K562 (cell line): Measurements from ENCODE around the gene ZNF564. TPM values are rescaled to one million over a fixed set of nuclear protein-coding genes. Genes with fewer than 3 reads are reported as not detected.

Experiments used
- BHLHE40 ChIP-seq: IDR thresholded peaks from 2 replicates; pipeline ENCODE4 v1.6.1; 2011; ENCODE audit warnings: low read length, improper control_type of control experiment
- DEAF1 ChIP-seq: fragments of 450-650 bp; formaldehyde crosslinking; IDR thresholded peaks from 2 replicates; pipeline ENCODE4 v1.4.0; 2020; ENCODE audit warnings: mild to moderate bottlenecking, moderate library complexity
- GTF2B ChIP-seq: IDR thresholded peaks from 2 replicates; pipeline ENCODE4 v1.6.1; 2011; ENCODE audit not compliant: insufficient read length; ENCODE audit errors: extremely low read depth
- GTF2E2 ChIP-seq: fragments of 200-800 bp; sonication (Bioruptor generic); IDR thresholded peaks from 2 replicates; pipeline ENCODE4 v1.6.1; 2016; ENCODE audit warnings: missing genetic modification characterization, missing compliant biosample characterization
- RBBP5 ChIP-seq: fragments of 200-600 bp; sonication (generic); IDR thresholded peaks from 2 replicates; pipeline ENCODE4 v1.6.1; 2012; ENCODE audit warnings: borderline replicate concordance, mild to moderate bottlenecking, low read length, control low read depth, inconsistent platforms; ENCODE audit not compliant: insufficient read depth, poor library complexity, severe bottlenecking
- SLC30A9 ChIP-seq: fragments of 250-450 bp; sonication (Bioruptor Pico); IDR thresholded peaks from 2 replicates; pipeline ENCODE4 v1.8.0; 2022; ENCODE audit warnings: mild to moderate bottlenecking, moderate library complexity
- SNIP1 ChIP-seq: fragments of 450-650 bp; IDR thresholded peaks from 2 replicates; pipeline ENCODE4 v1.7.1; 2017; ENCODE audit warnings: low read depth, mild to moderate bottlenecking
- SRSF9 ChIP-seq: fragments of 200-400 bp; formaldehyde crosslinking; IDR thresholded peaks from 2 replicates; pipeline ENCODE4 v1.6.1; 2017; ENCODE audit warnings: low read depth, low read length, borderline replicate concordance
- ZBTB7A ChIP-seq: IDR thresholded peaks from 2 replicates; pipeline ENCODE4 v1.6.1; 2011; ENCODE audit warnings: low read depth, mild to moderate bottlenecking, low read length, moderate library complexity, borderline replicate concordance; ENCODE audit not compliant: control insufficient read depth
- ZEB2 ChIP-seq: fragments of 450-650 bp; IDR thresholded peaks from 2 replicates; pipeline ENCODE4 v1.6.1; 2016
- ZNF316 ChIP-seq: fragments of 450-650 bp; IDR thresholded peaks from 2 replicates; pipeline ENCODE4 v1.6.1; 2016
- ZNF77 ChIP-seq: fragments of 250-450 bp; sonication (Bioruptor Pico); IDR thresholded peaks from 2 replicates; pipeline ENCODE4 v1.5.0; 2020
- polyA plus RNA-seq, 8 experiments: library from polyadenylated mRNA; depleted of rRNA in 4 of 8; stranded (reverse) in 5 of 8; unstranded in 3 of 8; fragments of >200 nt; fragmentation: Nextera tagmentation in 2 of 8; fragmentation: Illumina TruSeq in 1 of 8; extraction: Ambion mirVana in 2 of 8; extraction: Trizol in 1 of 8; gene quantifications; 2 replicates each; pipeline versions ENCODE4 v1.2.1 to v1.2.3, GENCODE V29; 2011 to 2014; ENCODE audit warnings: inconsistent platforms in 1 of 8, missing spikeins in 1 of 8
- total RNA-seq, 7 experiments: library from RNA; depleted of rRNA in 6 of 7; stranded (reverse); fragments of >200 nt in 6 of 7; fragmentation: Illumina TruSeq in 2 of 7; extraction: Trizol in 2 of 7; gene quantifications; 2 replicates each; pipeline versions ENCODE4 v1.2.1 to v1.2.3, GENCODE V29; 2011 to 2021; ENCODE audit warnings: low replicate concordance in 1 of 7
- TF ChIP-seq, protein P1 (sequence below): fragments of 450-650 bp; formaldehyde crosslinking; IDR thresholded peaks from 2 replicates; pipeline ENCODE4 v1.4.0; 2020; ENCODE audit warnings: mild to moderate bottlenecking, moderate library complexity
- TF ChIP-seq, protein P2 (sequence below), 2 experiments: fragments of 450-650 bp; formaldehyde crosslinking in 1 of 2; IDR thresholded peaks; 2 replicates each; pipeline versions ENCODE4 v1.4.0 to v1.6.1; 2014 to 2020; ENCODE audit warnings: mild to moderate bottlenecking in 2 of 2, borderline replicate concordance in 1 of 2, low read depth in 1 of 2

The ZNF564 gene
- total and polyA plus RNA-seq, 9 of the 15 experiments (the other 6 are each of a cell fraction or from before 2014, with no cell fraction given), result 1.4 to 8.1 (median 5.6) TPM

DNA sequence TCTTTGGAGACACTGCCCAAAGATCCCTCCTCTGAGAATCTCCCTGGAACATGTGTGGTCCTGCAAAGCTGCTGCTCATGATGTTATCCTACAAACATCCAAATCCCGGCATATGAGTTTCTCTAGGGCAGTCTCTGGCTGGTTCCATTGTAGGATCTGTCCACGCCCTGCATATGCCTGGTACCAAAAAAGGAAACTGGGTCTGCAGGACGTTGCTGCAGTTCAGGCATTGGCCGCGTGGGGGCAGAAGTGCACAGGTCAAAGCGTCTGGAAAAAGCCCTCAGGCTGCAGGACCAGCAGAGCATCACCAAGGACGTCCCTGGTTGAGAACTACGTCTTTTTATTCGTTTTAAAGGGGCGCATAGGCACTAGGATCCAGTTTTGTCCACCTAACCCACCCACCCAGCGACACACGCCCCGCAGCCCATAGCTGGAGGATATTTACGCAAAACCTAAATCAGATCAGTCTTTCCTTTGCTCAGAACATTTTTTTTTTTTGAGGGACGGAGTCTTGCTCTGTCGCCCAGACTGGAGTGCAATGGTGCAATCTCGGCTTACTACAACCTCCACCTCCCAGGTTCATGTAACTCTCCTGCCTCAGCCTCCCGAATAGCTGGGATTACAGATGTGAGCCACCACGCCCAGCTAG is 12.9 kb upstream of the ZNF564 start (continued):
- TF ChIP-seq, protein P1, sequence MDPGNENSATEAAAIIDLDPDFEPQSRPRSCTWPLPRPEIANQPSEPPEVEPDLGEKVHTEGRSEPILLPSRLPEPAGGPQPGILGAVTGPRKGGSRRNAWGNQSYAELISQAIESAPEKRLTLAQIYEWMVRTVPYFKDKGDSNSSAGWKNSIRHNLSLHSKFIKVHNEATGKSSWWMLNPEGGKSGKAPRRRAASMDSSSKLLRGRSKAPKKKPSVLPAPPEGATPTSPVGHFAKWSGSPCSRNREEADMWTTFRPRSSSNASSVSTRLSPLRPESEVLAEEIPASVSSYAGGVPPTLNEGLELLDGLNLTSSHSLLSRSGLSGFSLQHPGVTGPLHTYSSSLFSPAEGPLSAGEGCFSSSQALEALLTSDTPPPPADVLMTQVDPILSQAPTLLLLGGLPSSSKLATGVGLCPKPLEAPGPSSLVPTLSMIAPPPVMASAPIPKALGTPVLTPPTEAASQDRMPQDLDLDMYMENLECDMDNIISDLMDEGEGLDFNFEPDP, result no peak
- TF ChIP-seq ZBTB7A (no peak), BHLHE40 (no peak), RBBP5 (no peak), GTF2E2 (tag) (no peak), SLC30A9 (CRISPR knock-in tag) (no peak), SRSF9 (no peak), SNIP1 (no peak), GTF2B (no peak), DEAF1 (0 out of 2 replicates have a peak, but pooled peaks have one; percentile 17), ZNF77 (CRISPR knock-in tag) (no peak), ZEB2 (no peak), ZNF316 (no peak)
- TF ChIP-seq, protein P2, sequence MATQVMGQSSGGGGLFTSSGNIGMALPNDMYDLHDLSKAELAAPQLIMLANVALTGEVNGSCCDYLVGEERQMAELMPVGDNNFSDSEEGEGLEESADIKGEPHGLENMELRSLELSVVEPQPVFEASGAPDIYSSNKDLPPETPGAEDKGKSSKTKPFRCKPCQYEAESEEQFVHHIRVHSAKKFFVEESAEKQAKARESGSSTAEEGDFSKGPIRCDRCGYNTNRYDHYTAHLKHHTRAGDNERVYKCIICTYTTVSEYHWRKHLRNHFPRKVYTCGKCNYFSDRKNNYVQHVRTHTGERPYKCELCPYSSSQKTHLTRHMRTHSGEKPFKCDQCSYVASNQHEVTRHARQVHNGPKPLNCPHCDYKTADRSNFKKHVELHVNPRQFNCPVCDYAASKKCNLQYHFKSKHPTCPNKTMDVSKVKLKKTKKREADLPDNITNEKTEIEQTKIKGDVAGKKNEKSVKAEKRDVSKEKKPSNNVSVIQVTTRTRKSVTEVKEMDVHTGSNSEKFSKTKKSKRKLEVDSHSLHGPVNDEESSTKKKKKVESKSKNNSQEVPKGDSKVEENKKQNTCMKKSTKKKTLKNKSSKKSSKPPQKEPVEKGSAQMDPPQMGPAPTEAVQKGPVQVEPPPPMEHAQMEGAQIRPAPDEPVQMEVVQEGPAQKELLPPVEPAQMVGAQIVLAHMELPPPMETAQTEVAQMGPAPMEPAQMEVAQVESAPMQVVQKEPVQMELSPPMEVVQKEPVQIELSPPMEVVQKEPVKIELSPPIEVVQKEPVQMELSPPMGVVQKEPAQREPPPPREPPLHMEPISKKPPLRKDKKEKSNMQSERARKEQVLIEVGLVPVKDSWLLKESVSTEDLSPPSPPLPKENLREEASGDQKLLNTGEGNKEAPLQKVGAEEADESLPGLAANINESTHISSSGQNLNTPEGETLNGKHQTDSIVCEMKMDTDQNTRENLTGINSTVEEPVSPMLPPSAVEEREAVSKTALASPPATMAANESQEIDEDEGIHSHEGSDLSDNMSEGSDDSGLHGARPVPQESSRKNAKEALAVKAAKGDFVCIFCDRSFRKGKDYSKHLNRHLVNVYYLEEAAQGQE (IDR thresholded peaks at IDR 0.05; ENCODE audit: borderline replicate concordance), result peak; percentile 73; the same call in 1 of the 2 replicates
- TF ChIP-seq, protein P2 (CRISPR knock-in tag; IDR thresholded peaks at IDR 0.05; ENCODE audit: low read depth), result no peak
